ENCODE results near the gene TRIM34. TPM values are rescaled to one million over a fixed set of nuclear protein-coding genes. Genes with fewer than 3 reads are reported as not detected.

Gene TRIM34
- total RNA-seq, 1 donor from 2014 or later = 7.8 TPM

DNA sequence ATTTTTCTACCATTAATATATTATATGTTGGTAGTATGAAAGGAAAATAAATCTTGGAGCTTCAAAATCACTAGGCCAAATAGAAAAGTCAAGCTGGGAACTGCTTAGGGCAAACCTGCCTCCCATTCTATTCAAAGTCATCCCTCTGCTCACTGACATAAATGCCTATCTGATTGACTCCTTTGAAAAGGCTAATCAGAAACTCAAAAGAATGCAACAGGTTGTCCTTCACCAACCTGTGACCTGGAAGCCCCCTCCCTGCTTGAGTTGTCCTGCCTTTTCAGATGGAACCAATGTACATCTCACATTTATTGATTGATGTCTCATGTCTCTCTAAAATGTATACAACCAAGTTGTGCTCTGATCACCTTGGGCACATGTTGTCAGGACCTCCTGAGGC, 3.2 kb upstream of the TRIM34 start:
- TF ChIP-seq, protein P1, sequence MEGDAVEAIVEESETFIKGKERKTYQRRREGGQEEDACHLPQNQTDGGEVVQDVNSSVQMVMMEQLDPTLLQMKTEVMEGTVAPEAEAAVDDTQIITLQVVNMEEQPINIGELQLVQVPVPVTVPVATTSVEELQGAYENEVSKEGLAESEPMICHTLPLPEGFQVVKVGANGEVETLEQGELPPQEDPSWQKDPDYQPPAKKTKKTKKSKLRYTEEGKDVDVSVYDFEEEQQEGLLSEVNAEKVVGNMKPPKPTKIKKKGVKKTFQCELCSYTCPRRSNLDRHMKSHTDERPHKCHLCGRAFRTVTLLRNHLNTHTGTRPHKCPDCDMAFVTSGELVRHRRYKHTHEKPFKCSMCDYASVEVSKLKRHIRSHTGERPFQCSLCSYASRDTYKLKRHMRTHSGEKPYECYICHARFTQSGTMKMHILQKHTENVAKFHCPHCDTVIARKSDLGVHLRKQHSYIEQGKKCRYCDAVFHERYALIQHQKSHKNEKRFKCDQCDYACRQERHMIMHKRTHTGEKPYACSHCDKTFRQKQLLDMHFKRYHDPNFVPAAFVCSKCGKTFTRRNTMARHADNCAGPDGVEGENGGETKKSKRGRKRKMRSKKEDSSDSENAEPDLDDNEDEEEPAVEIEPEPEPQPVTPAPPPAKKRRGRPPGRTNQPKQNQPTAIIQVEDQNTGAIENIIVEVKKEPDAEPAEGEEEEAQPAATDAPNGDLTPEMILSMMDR (conservative IDR thresholded peaks at IDR 0.05; ENCODE audit: low read depth, low read length) = no peak
- H3K4me3 ChIP-seq (ENCODE audit: low read depth, low read length) = no peak overlapping the region
- DNase-seq (ENCODE audit: low read depth) = no peak

- no peak overlapping the region for H3K4me3 ChIP-seq (ENCODE audit: low read depth, low read length)
- TF ChIP-seq, protein P1 (conservative IDR thresholded peaks at IDR 0.05; ENCODE audit: low read depth, low read length) = no peak
- DNase-seq (ENCODE audit: low read depth) = no peak
These were observed 2.0 kb upstream of the TRIM34 start for GRCh38 chr11:5622802-5623201.

DNA sequence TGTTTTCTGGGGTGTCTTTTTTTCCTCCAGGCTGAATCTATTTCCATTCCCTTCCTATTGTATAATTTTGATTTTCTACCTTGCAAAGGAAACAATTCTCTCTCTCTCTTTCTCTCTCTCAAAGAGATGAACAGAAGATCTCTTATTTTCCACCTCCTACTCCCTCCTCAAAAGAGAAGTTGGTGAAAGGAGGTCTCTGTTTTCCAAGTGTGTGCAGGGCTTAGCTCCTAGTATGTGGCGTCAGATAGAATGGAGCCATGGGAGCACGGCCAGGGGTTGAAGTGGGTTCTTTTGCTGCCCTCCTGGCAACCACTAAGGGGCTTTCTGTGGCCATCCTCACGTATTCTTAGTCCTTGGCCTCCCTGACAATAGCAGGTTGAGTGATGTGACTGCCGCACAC, 480 bp downstream of the TRIM34 start:
- TF ChIP-seq, protein P1 (conservative IDR thresholded peaks at IDR 0.05; ENCODE audit: low read depth, low read length) = no peak
- no peak for DNase-seq (ENCODE audit: low read depth)
- H3K4me3 ChIP-seq (ENCODE audit: low read depth, low read length) = peak overlapping the region; percentile 67

GRCh38 chr11:5626196-5626595, 1.4 kb downstream of the TRIM34 start:
- DNase-seq (ENCODE audit: low read depth) = no peak
- TF ChIP-seq, protein P1 (conservative IDR thresholded peaks at IDR 0.05; ENCODE audit: low read depth, low read length) = no peak

DNA sequence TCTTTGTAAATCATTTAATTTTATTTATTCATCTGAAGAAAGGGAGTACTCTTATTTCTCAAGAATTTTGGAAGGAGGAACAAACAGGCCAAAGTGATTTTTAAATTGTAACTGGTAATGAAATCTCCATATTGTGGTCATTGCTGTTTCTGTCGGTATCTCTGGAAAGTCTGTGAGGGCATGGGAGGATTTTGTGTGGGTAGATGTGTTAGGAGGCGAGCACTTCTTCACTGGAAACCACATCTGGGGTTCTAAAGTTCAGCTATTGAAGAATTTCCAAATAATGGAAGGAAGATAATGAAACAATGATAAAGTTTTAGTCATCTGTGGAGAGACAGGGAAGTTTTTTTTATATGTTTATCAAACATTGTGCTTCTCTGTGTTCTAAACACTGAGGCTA, 6.6 kb downstream of the TRIM34 start:
- no peak for DNase-seq (ENCODE audit: low read depth)
- H3K4me3 ChIP-seq (ENCODE audit: low read depth, low read length) = no peak overlapping the region
- TF ChIP-seq, protein P1 (conservative IDR thresholded peaks at IDR 0.05; ENCODE audit: low read depth, low read length) = no peak

More at GRCh38 chr11:5626196-5626595, 1.4 kb downstream of the TRIM34 start:
- no peak overlapping the region for H3K4me3 ChIP-seq (ENCODE audit: low read depth, low read length)

DNA sequence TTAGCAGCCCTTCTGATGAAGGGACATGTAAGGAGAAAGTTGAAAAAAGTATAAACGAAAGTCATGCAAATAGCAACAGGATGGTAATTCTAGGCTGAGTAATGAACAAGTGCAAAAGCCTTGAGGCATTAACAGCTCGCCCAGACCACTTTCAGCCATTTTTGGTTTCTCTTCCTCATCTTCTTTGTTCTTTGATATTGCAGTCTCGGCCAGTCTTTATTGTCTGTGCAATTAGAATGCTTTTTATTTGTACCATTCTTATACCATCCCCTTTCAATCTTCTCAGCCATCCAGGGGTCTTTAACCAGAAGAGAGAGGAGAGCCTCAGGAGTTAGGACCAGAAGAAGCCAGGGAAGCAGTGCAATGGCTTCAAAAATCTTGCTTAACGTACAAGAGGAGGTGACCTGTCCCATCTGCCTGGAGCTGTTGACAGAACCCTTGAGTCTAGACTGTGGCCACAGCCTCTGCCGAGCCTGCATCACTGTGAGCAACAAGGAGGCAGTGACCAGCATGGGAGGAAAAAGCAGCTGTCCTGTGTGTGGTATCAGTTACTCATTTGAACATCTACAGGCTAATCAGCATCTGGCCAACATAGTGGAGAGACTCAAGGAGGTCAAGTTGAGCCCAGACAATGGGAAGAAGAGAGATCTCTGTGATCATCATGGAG, 7.3 kb downstream of the TRIM34 start:
- DNase-seq (ENCODE audit: low read depth) = no peak
- TF ChIP-seq, protein P1 (conservative IDR thresholded peaks at IDR 0.05; ENCODE audit: low read depth, low read length) = no peak

DNA sequence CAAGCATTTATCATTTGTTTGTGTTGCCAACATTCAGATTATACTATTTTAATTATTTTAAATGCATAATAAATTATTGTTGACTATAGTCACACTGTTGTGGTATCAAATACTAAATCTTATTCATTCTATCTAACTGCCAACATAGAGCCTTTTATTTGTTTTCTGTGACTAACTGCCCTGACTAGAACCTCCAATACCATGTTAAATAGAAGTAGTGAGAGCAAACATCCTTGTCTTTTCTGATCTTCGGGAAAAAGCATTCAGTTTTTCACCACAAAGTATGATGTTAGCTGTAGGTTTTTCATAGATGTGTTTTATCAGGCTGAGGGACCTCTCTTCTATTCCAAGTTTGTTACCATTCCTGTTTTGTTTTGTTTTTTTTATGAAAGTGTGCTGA, 15.2 kb downstream of the TRIM34 start:
- TF ChIP-seq, protein P1 (conservative IDR thresholded peaks at IDR 0.05; ENCODE audit: low read depth, low read length) = no peak
- no peak for DNase-seq (ENCODE audit: low read depth)

More for the DNA sequence above, 7.3 kb downstream of the TRIM34 start:
- no peak overlapping the region for H3K4me3 ChIP-seq (ENCODE audit: low read depth, low read length)

More for the DNA sequence above, 15.2 kb downstream of the TRIM34 start:
- no peak overlapping the region for H3K4me3 ChIP-seq (ENCODE audit: low read depth, low read length)
